Measurements from ENCODE around the gene CMTM7. TPM values are rescaled to one million over a fixed set of nuclear protein-coding genes. Genes with fewer than 3 reads are reported as not detected.
"Not testable (repeated sequence)": the region's sequence is repeated elsewhere in the genome, so short reads cannot be mapped to it uniquely, and the experiment has no call there.

The CMTM7 gene
- total RNA-seq, 8 experiments from 2014 or later: 1.2 to 48.2 (median 5.4) TPM

DNA sequence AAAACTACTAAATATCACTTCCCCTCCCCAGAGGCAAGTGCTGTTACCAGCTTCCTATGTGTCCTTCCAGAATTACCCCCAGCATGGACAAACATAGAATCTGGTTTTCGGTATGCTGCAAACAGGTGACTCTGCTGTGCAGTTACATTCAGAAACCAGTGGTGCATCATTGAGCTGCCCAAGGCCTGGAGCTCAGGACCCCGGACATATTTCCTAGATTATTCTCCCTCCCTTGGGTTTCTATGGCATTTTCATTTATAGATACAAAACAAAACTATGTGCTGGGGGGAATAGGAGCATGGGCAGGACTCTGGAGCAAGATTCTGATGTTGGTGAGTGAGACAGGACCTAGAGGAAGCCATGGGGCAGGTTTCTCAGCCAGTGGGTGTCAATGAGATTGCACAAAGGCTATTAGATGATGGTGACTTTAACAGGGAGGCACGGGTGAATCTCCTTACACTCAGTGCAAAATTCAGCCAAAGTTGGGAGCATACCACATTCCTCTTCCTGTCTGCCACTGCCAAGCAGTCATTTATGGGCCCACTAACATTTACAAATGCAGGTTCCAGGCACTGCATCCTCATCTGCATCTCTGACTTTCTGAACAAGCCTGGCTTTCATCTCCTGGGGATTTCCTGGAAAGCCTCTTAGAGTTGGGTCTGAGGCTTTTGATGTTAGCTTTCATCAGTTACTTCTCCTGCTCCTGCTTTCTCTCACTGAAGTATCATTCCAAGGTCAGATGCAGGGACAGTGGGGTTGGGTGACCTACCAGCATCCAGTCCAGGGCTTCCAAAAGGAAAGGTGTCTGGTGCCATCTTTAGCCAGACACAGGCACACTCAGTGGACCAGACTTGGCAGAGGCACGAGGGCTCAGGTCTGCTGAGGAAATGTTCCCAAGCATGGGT, 44.5 kb downstream of the CMTM7 start:
- WGBS, 10 experiments: 56 to 100% (median 91%) methylated on average over 1 to 3 of the region's 4 CpGs; no CpG with 5 or more reads in 1 of the 10 experiments
- in situ Hi-C loops (cut with MboI; ENCODE audit: low pct_unique_long_range_greater_than_20kb in 2 of 9, low sequenced_read_pairs in 9 of 9, unreplicated experiment in 9 of 9): no loop called here
- Histone ChIP-seq H3K4me1 (replicated peaks in 1 of 2) (peaks cover 0 to 3% of the 10 kb centered on the region in 2 donors), H3K27ac (no peak overlapping the region), H3K4me3 (no peak overlapping the region)
- ATAC-seq (replicated peaks in 6 of 8): peak in 3 of 8 experiments; percentile 25 to 85 (median 60)

- Histone ChIP-seq H3K27ac (no peak overlapping the region), H3K4me3 (no peak overlapping the region), H3K4me1 (replicated peaks in 1 of 2) (peaks cover 0 to 3% of the 10 kb centered on the region in 2 donors)
- no peak for ATAC-seq (replicated peaks in 6 of 8)
- in situ Hi-C loops (cut with MboI; ENCODE audit: low pct_unique_long_range_greater_than_20kb in 2 of 9, low sequenced_read_pairs in 9 of 9, unreplicated experiment in 9 of 9): no loop called here
- 83 to 100% (median 90%) methylated on average over 1 to 4 of the region's 4 CpGs; no CpG with 5 or more reads in 5 of the 10 experiments for WGBS, 10 experiments
Observed at GRCh38 chr3:32436816-32437189, 45.1 kb downstream of the CMTM7 start.

DNA sequence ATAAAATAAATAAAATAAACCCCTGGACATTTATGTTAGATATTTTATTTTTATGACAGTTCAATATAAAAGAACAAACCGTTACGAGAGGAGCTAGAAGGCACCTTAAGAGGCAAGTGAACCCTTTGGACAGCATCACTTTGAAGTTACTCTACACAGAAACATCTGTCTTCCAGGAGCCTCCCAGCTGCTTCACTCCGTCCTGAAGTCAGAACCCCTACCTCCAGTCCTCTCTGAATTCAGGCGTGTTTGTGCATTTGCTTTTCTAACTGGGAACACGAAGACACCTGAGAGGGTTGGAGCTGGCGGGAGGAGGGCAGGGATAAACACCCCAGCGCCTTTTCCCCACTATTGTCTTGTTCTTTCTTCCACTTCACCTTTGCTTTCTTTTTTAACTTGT, 46.2 kb downstream of the CMTM7 start:
- ATAC-seq (replicated peaks in 6 of 8): no peak
- 81 to 100% (median 95%) methylated on average over 1 to 7 of the region's 7 CpGs; no CpG with 5 or more reads in 2 of the 10 experiments for WGBS, 10 experiments
- in situ Hi-C loops (cut with MboI; ENCODE audit: low pct_unique_long_range_greater_than_20kb in 2 of 9, low sequenced_read_pairs in 9 of 9, unreplicated experiment in 9 of 9): no loop called here

DNA sequence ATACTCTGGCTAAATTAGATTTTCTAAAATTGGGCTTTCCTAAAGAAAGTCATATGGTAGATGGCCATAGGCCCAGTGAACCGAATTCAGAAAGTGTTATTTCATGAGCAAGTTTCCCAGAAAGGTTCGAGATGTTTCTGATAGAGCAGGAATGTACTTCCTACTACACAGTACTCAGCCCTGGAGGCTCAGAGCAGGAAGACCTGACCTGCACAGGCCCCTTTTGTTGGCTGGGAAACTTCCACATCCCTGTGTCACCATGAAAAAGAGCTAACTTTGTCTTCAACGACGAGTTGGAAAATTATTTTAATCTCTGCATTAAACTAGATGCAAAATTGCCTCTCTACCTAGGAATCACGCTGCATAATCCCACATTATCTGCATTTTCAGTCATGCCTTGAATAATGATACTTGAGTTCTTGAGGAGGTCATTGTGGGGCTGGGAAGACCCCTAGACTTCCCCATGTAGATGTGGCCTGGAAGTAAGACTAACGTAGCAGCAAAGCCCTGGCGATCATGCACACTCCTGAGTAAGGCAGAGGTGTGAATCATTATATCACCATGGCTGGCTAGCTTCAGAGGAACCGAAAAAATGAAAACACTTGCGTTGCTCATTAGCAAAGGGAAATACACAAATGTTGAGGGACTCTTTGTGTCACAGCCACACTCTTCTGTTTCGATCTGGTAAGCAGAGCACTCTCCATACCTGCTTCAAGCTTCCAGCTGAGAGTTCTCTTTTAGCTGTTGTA, 47.1 kb downstream of the CMTM7 start:
- Histone ChIP-seq H3K4me1 (replicated peaks in 1 of 2) (no peaks in the 10 kb centered on the region), H3K27ac (no peak overlapping the region)
- peak in 1 of 8 experiments; percentile 81 for ATAC-seq (replicated peaks in 6 of 8)

More for the DNA sequence above, 46.2 kb downstream of the CMTM7 start:
- Histone ChIP-seq H3K4me1 (replicated peaks in 1 of 2) (peaks cover 0 to under 1% of the 10 kb centered on the region in 2 donors), H3K27ac (no peak overlapping the region), H3K4me3 (no peak overlapping the region)

DNA sequence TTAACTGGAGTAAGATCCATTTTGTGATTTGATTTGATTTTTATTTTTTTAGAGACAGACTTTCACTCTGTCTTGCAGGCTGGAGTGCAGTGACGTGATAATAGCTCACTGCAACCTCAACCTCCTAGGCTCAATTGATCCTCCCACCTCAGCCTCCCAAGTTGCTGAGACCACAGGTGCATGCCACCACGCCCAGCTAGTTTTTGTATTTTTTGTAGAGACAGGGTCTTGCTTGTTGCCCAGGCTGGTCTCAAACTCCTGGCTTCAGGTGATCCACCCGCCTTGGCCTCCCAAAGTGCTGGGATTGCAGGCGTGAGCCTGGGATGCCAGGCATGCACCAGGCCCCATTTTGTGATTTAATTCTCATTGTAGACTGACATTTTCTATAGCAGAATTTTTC, 47.8 kb downstream of the CMTM7 start:
- H3K27ac ChIP-seq; in situ Hi-C loops (cut with MboI; ENCODE audit: low pct_unique_long_range_greater_than_20kb in 2 of 9, low sequenced_read_pairs in 9 of 9, unreplicated experiment in 9 of 9); H3K4me3 ChIP-seq; H3K4me1 ChIP-seq (replicated peaks in 1 of 2); ATAC-seq (replicated peaks in 6 of 8): not testable (repeated sequence)
- 83 to 100% (median 93%) methylated on average over 1 to 2 of the region's 4 CpGs; no CpG with 5 or more reads in 4 of the 10 experiments for WGBS, 10 experiments

More for the DNA sequence above, 47.1 kb downstream of the CMTM7 start:
- in situ Hi-C loops (cut with MboI; ENCODE audit: low pct_unique_long_range_greater_than_20kb in 2 of 9, low sequenced_read_pairs in 9 of 9, unreplicated experiment in 9 of 9): no loop called here
- no peak overlapping the region for H3K4me3 ChIP-seq
- WGBS, 10 experiments: 17 to 100% (median 86%) methylated on average over 1 to 10 of the region's 10 CpGs

DNA sequence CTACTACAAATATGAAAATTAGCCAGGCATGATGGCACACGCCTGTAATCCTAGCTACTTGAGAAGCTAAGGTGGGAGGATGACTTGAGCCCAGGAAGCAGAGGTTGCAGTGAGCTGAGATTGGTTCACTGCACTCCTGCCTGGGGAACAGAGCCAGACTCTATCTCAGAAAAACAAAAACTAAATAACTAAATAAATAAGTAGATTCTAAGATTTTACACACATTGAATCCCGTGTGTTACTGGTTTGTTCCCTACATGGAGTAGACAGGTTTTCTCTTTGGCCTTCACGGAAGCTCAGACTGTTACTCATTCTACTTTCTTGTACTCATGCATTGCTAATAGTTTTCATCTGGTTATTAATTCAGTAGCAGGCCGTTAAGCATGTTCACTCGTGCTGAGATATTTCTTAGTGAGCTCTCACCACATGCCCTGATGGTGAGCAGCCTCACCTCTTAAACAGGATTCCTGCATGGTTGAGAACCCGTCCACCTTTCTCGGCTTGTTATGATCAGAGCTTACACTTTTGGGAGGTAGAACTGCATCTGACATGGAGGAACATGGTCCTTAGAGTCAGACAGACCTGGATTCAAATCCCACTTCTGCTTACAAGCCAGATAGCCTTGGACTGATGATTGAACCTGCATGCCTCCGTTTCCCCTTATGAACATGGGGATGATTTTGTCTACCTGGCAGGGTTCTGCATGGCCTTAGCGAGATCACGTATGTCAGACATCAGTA, 49.1 kb downstream of the CMTM7 start:
- ATAC-seq (replicated peaks in 6 of 8): peak in 3 of 8 experiments; percentile 22 to 29 (median 23)
- no peak overlapping the region for H3K4me3 ChIP-seq
- H3K4me1 ChIP-seq (replicated peaks in 1 of 2): no peaks in the 10 kb centered on the region
- WGBS, 10 experiments: 40 to 100% (median 89%) methylated on average over 1 to 8 of the region's 10 CpGs; no CpG with 5 or more reads in 2 of the 10 experiments
- no peak overlapping the region for H3K27ac ChIP-seq
- in situ Hi-C loops (cut with MboI; ENCODE audit: low pct_unique_long_range_greater_than_20kb in 2 of 9, low sequenced_read_pairs in 9 of 9, unreplicated experiment in 9 of 9): no loop called here

GRCh38 chr3:32442766-32443165, 51.1 kb downstream of the CMTM7 start:
- no peak for ATAC-seq (replicated peaks in 6 of 8)
- in situ Hi-C loops (cut with MboI; ENCODE audit: low pct_unique_long_range_greater_than_20kb in 2 of 9, low sequenced_read_pairs in 9 of 9, unreplicated experiment in 9 of 9): no loop called here
- 0 to 100% (median 83%) methylated on average over 1 to 3 of the region's 3 CpGs; no CpG with 5 or more reads in 1 of the 10 experiments for WGBS, 10 experiments
- H3K27ac ChIP-seq: no peak overlapping the region
- H3K4me1 ChIP-seq (replicated peaks in 1 of 2): no peaks in the 10 kb centered on the region
- no peak overlapping the region for H3K4me3 ChIP-seq

DNA sequence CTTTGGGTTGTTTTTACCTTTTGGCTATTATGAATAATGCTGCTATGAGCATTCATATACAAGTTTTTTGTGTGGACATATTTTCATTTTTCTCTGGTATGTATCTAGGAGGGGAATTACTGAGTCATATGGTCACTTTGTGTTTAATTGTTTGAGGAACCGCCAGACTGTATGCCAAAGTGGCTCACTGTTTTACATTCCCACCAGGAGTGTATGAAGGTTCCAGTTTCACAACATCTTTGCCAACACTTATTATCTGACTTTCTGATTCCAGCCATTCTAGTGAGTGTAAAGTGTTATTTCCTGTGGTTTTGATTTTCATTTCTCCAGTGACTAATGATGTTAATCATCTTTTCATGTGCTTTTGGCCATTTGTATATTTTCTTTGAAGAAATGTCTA, 51.8 kb downstream of the CMTM7 start:
- peak in 1 of 8 experiments; percentile 33 for ATAC-seq (replicated peaks in 6 of 8)
- Histone ChIP-seq H3K4me1 (replicated peaks in 1 of 2) (peaks cover 0 to 2% of the 10 kb centered on the region in 2 donors), H3K4me3 (no peak overlapping the region), H3K27ac (no peak overlapping the region)
- 0 to 92% (median 40%) methylated on average over 1 of the region's 1 CpG; no CpG with 5 or more reads in 3 of the 10 experiments for WGBS, 10 experiments
- in situ Hi-C loops (cut with MboI; ENCODE audit: low pct_unique_long_range_greater_than_20kb in 2 of 9, low sequenced_read_pairs in 9 of 9, unreplicated experiment in 9 of 9): no loop called here

GRCh38 chr3:32447865-32448400, 56.3 kb downstream of the CMTM7 start:
- in situ Hi-C loops (cut with MboI; ENCODE audit: low pct_unique_long_range_greater_than_20kb in 2 of 9, low sequenced_read_pairs in 9 of 9, unreplicated experiment in 9 of 9): no loop called here
- no peak for ATAC-seq (replicated peaks in 6 of 8)
- Histone ChIP-seq H3K27ac (no peak overlapping the region), H3K4me1 (replicated peaks in 1 of 2) (peaks cover 16 to 37% of the 10 kb centered on the region in 2 donors), H3K4me3 (no peak overlapping the region)
- 50 to 100% (median 93%) methylated on average over 1 of the region's 1 CpG; no CpG with 5 or more reads in 4 of the 10 experiments for WGBS, 10 experiments

DNA sequence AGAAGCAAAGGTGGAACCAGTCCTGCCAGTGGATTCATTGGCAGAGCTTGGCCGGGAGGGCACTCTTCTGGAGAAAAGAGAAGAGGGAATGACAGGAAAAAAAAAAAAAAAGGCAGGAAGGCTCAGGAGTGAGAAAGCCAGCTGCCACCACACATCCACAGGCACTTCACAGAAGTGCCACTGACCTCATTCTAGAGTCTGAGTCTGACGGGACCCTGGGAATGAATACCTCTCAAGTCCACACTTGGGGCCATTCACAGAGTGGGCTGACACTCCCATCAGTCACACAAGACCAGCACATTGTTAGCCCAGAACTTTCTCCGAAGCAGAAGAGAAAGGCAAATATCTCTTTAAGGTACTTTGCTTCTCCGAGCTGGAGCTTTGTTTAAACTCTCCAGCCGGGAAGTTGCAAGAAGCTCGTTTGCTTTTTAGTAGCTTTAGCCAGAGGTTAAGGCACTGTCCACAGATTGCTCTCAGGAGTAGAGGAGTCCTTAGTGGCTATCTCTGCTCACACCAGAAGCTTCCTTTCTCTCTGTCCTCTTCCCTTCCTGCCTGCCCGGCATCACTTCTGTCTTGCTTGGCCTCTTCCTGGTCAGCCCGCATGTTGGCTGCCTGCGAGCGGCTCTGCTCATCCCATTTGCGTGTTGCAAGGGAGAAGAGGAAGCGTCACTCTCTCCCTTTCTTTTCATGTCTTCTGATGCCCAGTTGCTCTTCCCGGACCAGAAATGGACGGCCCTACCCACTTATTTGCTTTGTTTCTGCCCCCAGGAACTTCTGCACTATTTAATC, 57.2 kb downstream of the CMTM7 start:
- 44 to 100% (median 74%) methylated on average over 1 to 10 of the region's 14 CpGs; no CpG with 5 or more reads in 3 of the 10 experiments for WGBS, 10 experiments
- H3K4me1 ChIP-seq (replicated peaks in 1 of 2): peaks cover 16 to 40% of the 10 kb centered on the region in 2 donors
- H3K4me3 ChIP-seq: no peak overlapping the region
- in situ Hi-C loops (cut with MboI; ENCODE audit: low pct_unique_long_range_greater_than_20kb in 2 of 9, low sequenced_read_pairs in 9 of 9, unreplicated experiment in 9 of 9): no loop called here
- peak in 5 of 8 experiments; percentile 35 to 63 (median 61) for ATAC-seq (replicated peaks in 6 of 8)
- H3K27ac ChIP-seq: peak overlapping the region in 1 of 2 donors; percentile 33

DNA sequence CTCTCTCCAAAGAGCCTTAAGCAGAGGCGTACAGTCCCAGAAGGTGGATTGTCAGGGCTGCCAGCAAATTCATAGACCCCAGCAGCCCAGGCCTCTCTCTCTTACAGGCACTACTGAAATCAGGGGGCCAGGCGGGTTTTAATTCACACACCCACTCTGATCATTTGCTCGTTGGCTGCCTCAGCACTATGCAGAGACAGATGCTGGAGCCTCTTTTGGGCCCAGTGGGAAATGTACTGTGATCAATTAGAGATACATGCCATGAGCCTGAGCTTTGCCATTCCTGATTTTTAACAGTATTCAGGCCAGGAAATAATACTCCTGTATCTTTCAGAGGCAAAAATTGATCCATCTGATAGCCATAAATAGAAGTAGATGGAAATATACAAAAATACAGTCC, 58.0 kb downstream of the CMTM7 start:
- WGBS, 10 experiments: 39 to 92% (median 58%) methylated on average over 2 to 3 of the region's 3 CpGs; no CpG with 5 or more reads in 7 of the 10 experiments
- peak in 3 of 8 experiments; percentile 21 to 43 (median 31) for ATAC-seq (replicated peaks in 6 of 8)
- in situ Hi-C loops (cut with MboI; ENCODE audit: low pct_unique_long_range_greater_than_20kb in 2 of 9, low sequenced_read_pairs in 9 of 9, unreplicated experiment in 9 of 9): no loop called here

More for the DNA sequence above, 58.0 kb downstream of the CMTM7 start:
- Histone ChIP-seq H3K4me1 (replicated peaks in 1 of 2) (peaks cover 18 to 43% of the 10 kb centered on the region in 2 donors), H3K4me3 (no peak overlapping the region), H3K27ac (peak overlapping the region in 1 of 2 donors; percentile 33)
